IPS-NIHi11 (cell line): ENCODE results near the gene PEPD.

ENCODE experiments used
- DNase-seq: peaks from one replicate; pipeline ENCODE4 v3.0.0; 2012; ENCODE audit warnings: mixed read lengths, low spot score

PEPD gene

GRCh38 chr19:33382982-33383381 lies 138.6 kb downstream of the PEPD start:
- no peak for DNase-seq

GRCh38 chr19:33382006-33382405 lies 139.6 kb downstream of the PEPD start:
- no peak for DNase-seq

- DNase-seq: no peak
Measured at GRCh38 chr19:33381101-33381500, 140.5 kb downstream of the PEPD start.

GRCh38 chr19:33379151-33379829 lies 142.3 kb downstream of the PEPD start:
- no peak for DNase-seq

- no peak for DNase-seq
Measured at GRCh38 chr19:33377586-33378475, 143.8 kb downstream of the PEPD start.

GRCh38 chr19:33376941-33377557 lies 144.5 kb downstream of the PEPD start:
- no peak for DNase-seq

- no peak for DNase-seq
Measured at GRCh38 chr19:33376423-33376822, 145.2 kb downstream of the PEPD start.

- no peak for DNase-seq
Measured at GRCh38 chr19:33375837-33376159, 145.8 kb downstream of the PEPD start.

GRCh38 chr19:33375156-33375836 lies 146.3 kb downstream of the PEPD start:
- no peak for DNase-seq

GRCh38 chr19:33374236-33374714 lies 147.3 kb downstream of the PEPD start:
- DNase-seq: no peak

GRCh38 chr19:33373453-33374235 lies 147.9 kb downstream of the PEPD start, which contains the start of gene CEBPG:
TSS of gene CEBPG (plus strand) at chr19:33373709. CDS start at chr19:33379240, 5,531 bp downstream.
- DNase-seq: peak; percentile 100

GRCh38 chr19:33370783-33371182 lies 150.8 kb downstream of the PEPD start:
- DNase-seq: no peak

- DNase-seq: no peak
Measured at GRCh38 chr19:33368074-33368864, 153.3 kb downstream of the PEPD start.

GRCh38 chr19:33366897-33367296 lies 154.7 kb downstream of the PEPD start:
- no peak for DNase-seq

- DNase-seq: no peak
Measured at GRCh38 chr19:33366127-33366526, 155.5 kb downstream of the PEPD start.

- no peak for DNase-seq
Measured at GRCh38 chr19:33365691-33366090, 155.9 kb downstream of the PEPD start.

- DNase-seq: no peak
Measured at GRCh38 chr19:33363476-33363875, 158.1 kb downstream of the PEPD start.

GRCh38 chr19:33362508-33363228 lies 158.9 kb downstream of the PEPD start:
- DNase-seq: no peak

GRCh38 chr19:33359581-33359980 lies 162.0 kb downstream of the PEPD start:
- no peak for DNase-seq

GRCh38 chr19:33358408-33358807 lies 163.2 kb downstream of the PEPD start:
- no peak for DNase-seq
